ENCODE measurements around the gene MOB1A. TPM values are rescaled to one million over a fixed set of nuclear protein-coding genes. Genes with fewer than 3 reads are reported as not detected.

MOB1A gene
- total RNA-seq, 1 experiment from 2014 or later = 95.1 TPM

DNA sequence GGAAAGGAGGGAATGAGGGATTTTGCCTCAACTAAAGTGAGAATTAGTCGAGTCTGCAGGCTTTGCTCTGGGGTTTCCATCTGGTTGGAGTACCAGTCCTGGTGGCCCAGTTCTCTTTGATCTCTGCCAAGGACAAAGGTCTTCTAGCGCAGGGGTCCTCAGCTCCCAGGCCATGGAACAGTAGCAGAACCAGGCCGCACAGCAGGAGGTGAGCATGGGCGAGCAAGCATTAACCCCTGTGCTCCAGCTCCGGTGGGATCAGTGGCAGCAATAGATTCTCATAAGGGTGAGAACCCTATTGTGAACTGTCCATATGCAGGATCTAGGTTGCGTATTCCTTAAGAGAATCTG, 43.6 kb upstream of the MOB1A start:
- Histone ChIP-seq H3K79me1 (ENCODE audit: insufficient read depth, low read depth, low read length, poor library complexity, severe bottlenecking) (no peaks in the 10 kb centered on the region), H3K4me1 (ENCODE audit: insufficient read depth, low read length) (no peaks in the 10 kb centered on the region), H3K9me3 (ENCODE audit: control insufficient read depth, low read depth, low read length) (no peaks in the 10 kb centered on the region), H2AFZ (ENCODE audit: low read length) (no peak overlapping the region), H3K23me2 (ENCODE audit: insufficient read length, low read depth, low read length, poor library complexity, severe bottlenecking) (no peaks in the 10 kb centered on the region), H4K5ac (ENCODE audit: insufficient read length, low read depth, low read length) (no peak overlapping the region), H2BK20ac (ENCODE audit: low read depth, low read length, poor library complexity, severe bottlenecking) (no peak overlapping the region), H3K27ac (ENCODE audit: insufficient read length, low read depth, low read length) (no peak overlapping the region), H3K14ac (ENCODE audit: insufficient read depth, low read length) (no peak overlapping the region), H3K9ac (ENCODE audit: extremely low read depth, insufficient read length, low read length) (no peak overlapping the region), H4K20me1 (ENCODE audit: control insufficient read depth, insufficient read depth, insufficient read length) (no peaks in the 10 kb centered on the region), H2BK12ac (ENCODE audit: insufficient read length, low read depth, low read length) (no peak overlapping the region), H3K4me2 (ENCODE audit: insufficient read depth, insufficient read length, low read length) (no peak overlapping the region), H2AK5ac (ENCODE audit: insufficient read length, low read length) (no peak overlapping the region), H2BK120ac (ENCODE audit: low read depth, low read length, poor library complexity, severe bottlenecking) (no peak overlapping the region), H4K91ac (ENCODE audit: insufficient read length, low read depth, low read length) (no peak overlapping the region), H2BK5ac (ENCODE audit: insufficient read length, low read length) (no peak overlapping the region), H3K27me3 (ENCODE audit: insufficient read depth, low read length) (no peaks in the 10 kb centered on the region), H3K56ac (ENCODE audit: insufficient read length, low read depth, low read length) (no peak overlapping the region), H3K4ac (ENCODE audit: low read depth, low read length) (no peak overlapping the region), H3K79me2 (ENCODE audit: insufficient read depth, low read length) (no peaks in the 10 kb centered on the region), H3K23ac (ENCODE audit: insufficient read length, low read depth, low read length) (no peak overlapping the region), H4K8ac (replicated peaks; ENCODE audit: insufficient read length, low read depth, low read length) (no peak overlapping the region), H2BK15ac (ENCODE audit: low read depth, low read length) (no peak overlapping the region), H3T11ph (ENCODE audit: low read length) (no peak overlapping the region), H3K18ac (ENCODE audit: insufficient read length, low read depth, low read length) (no peak overlapping the region)
- H3K4me1 Mint-ChIP-seq = peaks cover 9 to 12% of the 10 kb centered on the region in 2 experiments; a peak in 2 of 4 replicates
- DNase-seq = no peak
- H3K27ac Mint-ChIP-seq = peak overlapping the region in 1 of 3 experiments; percentile 60; a peak in 1 of 7 replicates
- no peak overlapping the region for H3K4me3 Mint-ChIP-seq
- TF ChIP-seq, protein P1, sequence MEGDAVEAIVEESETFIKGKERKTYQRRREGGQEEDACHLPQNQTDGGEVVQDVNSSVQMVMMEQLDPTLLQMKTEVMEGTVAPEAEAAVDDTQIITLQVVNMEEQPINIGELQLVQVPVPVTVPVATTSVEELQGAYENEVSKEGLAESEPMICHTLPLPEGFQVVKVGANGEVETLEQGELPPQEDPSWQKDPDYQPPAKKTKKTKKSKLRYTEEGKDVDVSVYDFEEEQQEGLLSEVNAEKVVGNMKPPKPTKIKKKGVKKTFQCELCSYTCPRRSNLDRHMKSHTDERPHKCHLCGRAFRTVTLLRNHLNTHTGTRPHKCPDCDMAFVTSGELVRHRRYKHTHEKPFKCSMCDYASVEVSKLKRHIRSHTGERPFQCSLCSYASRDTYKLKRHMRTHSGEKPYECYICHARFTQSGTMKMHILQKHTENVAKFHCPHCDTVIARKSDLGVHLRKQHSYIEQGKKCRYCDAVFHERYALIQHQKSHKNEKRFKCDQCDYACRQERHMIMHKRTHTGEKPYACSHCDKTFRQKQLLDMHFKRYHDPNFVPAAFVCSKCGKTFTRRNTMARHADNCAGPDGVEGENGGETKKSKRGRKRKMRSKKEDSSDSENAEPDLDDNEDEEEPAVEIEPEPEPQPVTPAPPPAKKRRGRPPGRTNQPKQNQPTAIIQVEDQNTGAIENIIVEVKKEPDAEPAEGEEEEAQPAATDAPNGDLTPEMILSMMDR (conservative IDR thresholded peaks at IDR 0.05) = no peak
- H3K9me3 Mint-ChIP-seq = no peaks in the 10 kb centered on the region
- H3K27me3 Mint-ChIP-seq (ENCODE audit: low read depth) = peaks cover 1% of the 10 kb centered on the region
- WGBS (ENCODE audit: extremely low coverage, insufficient read length, low lambda C conversion rate) = no CpG with 5 or more reads among the region's 6 CpGs
- H3K36me3 Mint-ChIP-seq (ENCODE audit: insufficient read depth in 1 of 3, low read depth in 3 of 3) = peaks cover 10 to 37% (median 24%) of the 10 kb centered on the region in 3 experiments; a peak in 6 of 7 replicates

All from H9 (cell line).